GM23248 (cell line): ENCODE measurements around the gene TLK1.

ENCODE experiments used
- EZH2 ChIP-seq: fragments of 200-600 bp; sonication (generic); IDR thresholded peaks from 2 replicates; pipeline ENCODE4 v1.6.1; 2018; ENCODE audit warnings: antibody characterized with exemption, mild to moderate bottlenecking; ENCODE audit not compliant: insufficient read depth, poor library complexity, severe bottlenecking
- EZH2phosphoT487 ChIP-seq: fragments of 200-600 bp; sonication (generic); IDR thresholded peaks from 2 replicates; pipeline ENCODE4 v1.6.1; 2018; ENCODE audit warnings: antibody characterized with exemption, moderate library complexity, mild to moderate bottlenecking, low read depth; ENCODE audit not compliant: insufficient read depth

DNA sequence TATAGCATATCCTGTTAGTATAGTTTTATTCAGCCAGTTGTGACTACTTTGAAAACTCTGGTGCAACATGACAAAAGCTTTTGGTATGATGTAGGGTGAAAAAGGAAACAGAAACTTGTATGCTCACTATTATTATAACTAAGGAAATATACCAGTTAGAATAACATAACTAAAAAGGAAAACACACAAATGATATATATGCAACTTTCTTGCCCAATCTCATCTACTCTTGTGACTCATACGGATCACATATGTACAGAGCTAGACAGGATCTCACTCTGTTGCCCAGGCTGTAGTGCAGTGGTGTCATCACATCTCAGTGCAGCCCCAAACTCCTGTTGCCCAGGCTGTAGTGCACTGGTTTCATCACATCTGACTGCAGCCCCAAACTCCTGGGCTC is 12.4 kb upstream of the TLK1 start:
- TF ChIP-seq EZH2: no peak
- TF ChIP-seq EZH2phosphoT487: no peak
